HFF-Myc (cell line): ENCODE results near the gene NAPA.

Experiments
- DNase-seq: peaks from one replicate; pipeline ENCODE4 v3.0.0-alpha.2; 2011; ENCODE audit warnings: low read depth; ENCODE audit errors: extremely low read depth
- H3K4me3 ChIP-seq: replicated peaks from 2 replicates; pipeline ENCODE4 v1.5.1; 2011; ENCODE audit warnings: low read depth, mild to moderate bottlenecking, control low read depth, low read length
- TF ChIP-seq, protein P1 (sequence below): IDR thresholded peaks from 2 replicates; pipeline ENCODE4 v1.5.1; 2012; ENCODE audit warnings: mild to moderate bottlenecking, low read depth, low read length, control low read depth; ENCODE audit errors: missing control alignments

NAPA gene

DNA sequence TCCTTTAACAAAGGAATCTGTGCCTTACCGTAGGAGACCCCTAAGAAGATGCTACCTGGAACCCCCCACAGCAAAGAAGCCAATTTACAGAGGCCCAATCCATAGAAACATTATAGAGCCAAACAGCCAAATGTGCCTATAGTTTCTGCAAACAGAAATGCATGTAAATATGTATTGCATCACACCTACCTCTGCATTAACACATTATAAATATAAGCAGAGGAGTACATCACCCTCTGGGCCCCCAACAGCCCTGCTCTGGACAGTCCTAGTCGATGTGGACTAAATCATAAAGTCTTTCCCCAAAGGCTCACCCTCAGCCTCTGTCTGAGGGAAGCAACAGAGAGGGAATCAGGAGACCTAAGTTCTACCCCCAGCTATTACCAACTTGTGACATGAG, 32.3 kb upstream of the NAPA start:
- TF ChIP-seq, protein P1, sequence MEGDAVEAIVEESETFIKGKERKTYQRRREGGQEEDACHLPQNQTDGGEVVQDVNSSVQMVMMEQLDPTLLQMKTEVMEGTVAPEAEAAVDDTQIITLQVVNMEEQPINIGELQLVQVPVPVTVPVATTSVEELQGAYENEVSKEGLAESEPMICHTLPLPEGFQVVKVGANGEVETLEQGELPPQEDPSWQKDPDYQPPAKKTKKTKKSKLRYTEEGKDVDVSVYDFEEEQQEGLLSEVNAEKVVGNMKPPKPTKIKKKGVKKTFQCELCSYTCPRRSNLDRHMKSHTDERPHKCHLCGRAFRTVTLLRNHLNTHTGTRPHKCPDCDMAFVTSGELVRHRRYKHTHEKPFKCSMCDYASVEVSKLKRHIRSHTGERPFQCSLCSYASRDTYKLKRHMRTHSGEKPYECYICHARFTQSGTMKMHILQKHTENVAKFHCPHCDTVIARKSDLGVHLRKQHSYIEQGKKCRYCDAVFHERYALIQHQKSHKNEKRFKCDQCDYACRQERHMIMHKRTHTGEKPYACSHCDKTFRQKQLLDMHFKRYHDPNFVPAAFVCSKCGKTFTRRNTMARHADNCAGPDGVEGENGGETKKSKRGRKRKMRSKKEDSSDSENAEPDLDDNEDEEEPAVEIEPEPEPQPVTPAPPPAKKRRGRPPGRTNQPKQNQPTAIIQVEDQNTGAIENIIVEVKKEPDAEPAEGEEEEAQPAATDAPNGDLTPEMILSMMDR, result no peak
- H3K4me3 ChIP-seq, result no peak overlapping the region
- DNase-seq, result no peak

- no peak overlapping the region for H3K4me3 ChIP-seq
- TF ChIP-seq, protein P1, result no peak
- DNase-seq, result no peak
Observed at GRCh38 chr19:47545061-47545948, 30.4 kb upstream of the NAPA start.

DNA sequence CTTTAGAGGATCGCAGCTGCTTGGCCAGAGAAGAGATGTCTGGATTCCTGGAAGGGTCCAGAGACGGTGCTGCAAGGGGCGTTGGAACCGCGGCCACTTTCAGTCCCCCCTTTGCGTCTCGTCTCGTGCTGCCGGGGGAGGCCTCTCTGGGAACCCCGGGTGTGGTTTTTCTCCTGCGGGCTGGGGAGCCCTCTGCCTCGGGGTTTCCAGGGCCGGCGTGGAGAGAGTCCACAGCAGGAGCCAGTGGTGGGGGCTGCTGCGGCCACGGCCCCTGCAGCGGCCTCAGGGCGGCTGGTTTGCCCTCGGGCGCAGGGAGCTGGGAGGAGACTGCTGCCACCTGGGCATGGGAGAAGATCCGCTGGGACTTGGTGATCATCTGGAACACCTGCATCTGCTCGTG, 29.6 kb upstream of the NAPA start:
- TF ChIP-seq, protein P1, result no peak
- no peak for DNase-seq
- no peak overlapping the region for H3K4me3 ChIP-seq

DNA sequence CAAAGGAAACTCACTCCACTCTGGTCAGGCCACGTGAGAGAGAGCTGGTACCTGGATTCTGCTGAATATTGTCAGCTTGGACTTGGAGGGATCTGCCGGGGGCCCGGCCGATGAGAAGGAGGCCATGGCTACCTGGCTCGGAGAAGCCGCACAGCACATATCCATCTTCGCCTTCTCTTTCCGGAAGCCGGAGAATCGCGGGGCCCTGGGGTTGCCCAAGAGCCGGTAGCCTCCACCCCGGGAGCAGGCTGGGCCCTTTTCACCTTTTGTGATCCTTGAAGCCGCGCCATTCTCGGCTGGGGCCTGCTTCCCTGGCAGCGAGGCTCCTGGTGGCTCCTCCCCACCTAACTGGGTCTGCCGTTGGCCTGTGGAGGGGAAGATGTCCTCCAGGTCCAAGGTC, 29.2 kb upstream of the NAPA start:
- TF ChIP-seq, protein P1, result no peak
- DNase-seq, result no peak
- no peak overlapping the region for H3K4me3 ChIP-seq

DNA sequence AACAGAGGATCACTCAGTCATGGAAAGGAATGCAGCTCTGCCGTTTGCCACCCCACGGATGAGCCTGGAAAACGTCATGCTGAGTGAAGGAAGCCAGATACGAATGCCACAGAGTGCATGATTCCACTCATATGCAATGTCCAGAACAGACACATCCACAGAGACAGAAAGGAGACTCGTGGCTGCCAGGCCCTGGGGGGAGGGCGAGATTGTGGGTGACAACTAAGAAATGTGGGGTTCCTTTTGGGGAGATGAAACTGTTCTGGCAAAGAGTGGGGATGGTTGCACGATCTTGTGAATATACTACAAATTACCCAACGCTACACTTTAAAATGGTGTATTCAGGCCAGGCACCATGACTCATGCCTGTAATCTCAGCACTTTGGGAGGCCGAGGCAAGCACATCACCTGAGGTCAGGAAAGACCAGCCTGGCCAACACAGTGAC, 27.2 kb upstream of the NAPA start:
- TF ChIP-seq, protein P1, result no peak
- H3K4me3 ChIP-seq, result no peak overlapping the region
- DNase-seq, result no peak

DNA sequence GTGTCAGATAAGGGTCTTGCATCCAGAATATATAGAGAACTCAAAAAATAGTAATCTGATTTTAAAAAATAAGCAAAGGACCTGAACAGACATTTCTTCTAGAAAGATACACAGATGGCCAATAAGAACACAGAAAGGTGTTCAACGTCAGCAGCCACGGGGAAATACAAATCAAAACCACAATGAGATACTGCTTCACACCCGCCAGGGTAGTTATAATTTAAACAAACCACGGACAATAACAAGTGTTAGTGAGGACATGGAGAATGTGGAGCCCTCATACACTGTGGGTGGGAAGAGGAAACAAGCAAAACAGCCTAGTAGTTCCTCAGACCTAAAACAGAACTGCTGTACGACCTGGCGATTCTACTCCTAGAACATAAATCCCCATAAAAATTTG, 26.7 kb upstream of the NAPA start:
- no peak overlapping the region for H3K4me3 ChIP-seq
- DNase-seq, result no peak
- TF ChIP-seq, protein P1, result no peak
